Ascending aorta (tissue), 2 donors: Measurements from ENCODE around the gene PTPRF. TPM values are rescaled to one million over a fixed set of nuclear protein-coding genes. Genes with fewer than 3 reads are reported as not detected.

Experiments
- DNase-seq, 2 donors: peaks; one replicate each; pipeline ENCODE4 v3.0.0-alpha.2; 2019; ENCODE audit warnings: low spot score in 2 of 2
- H3K27ac ChIP-seq, 2 donors: fragments of 200-600 bp; sonication (generic); one replicate each; pipeline ENCODE4 v1.5.1; 2016 to 2017; ENCODE audit warnings: mild to moderate bottlenecking in 1 of 2
- H3K27me3 ChIP-seq: fragments of 200-600 bp; sonication (generic); one replicate; pipeline ENCODE4 v1.5.1; 2017
- H3K36me3 ChIP-seq, 2 donors: fragments of 200-600 bp; sonication (generic); one replicate each; pipeline ENCODE4 v1.5.1; 2016
- H3K4me1 ChIP-seq, 2 donors: fragments of 200-600 bp; sonication (generic); one replicate each; pipeline ENCODE4 v1.5.1; 2016 to 2017; ENCODE audit warnings: mild to moderate bottlenecking in 1 of 2
- H3K4me3 ChIP-seq, 2 donors: fragments of 200-600 bp; sonication (generic); one replicate each; pipeline ENCODE4 v1.5.1; 2016 to 2017; ENCODE audit warnings: mild to moderate bottlenecking in 1 of 2
- H3K9me3 ChIP-seq, 2 donors: fragments of 200-600 bp; sonication (generic); one replicate each; pipeline ENCODE4 v1.5.1; 2016
- intact Hi-C: fragments of 100-400 bp; cut with DNase I; formaldehyde crosslinking; loops from one replicate; pipeline ENCODE4 v1.15.1; 2023
- total RNA-seq: library from RNA; depleted of rRNA; stranded (reverse); fragments of >200 nt; gene quantifications from one replicate; pipeline ENCODE4 v1.1.0, GENCODE V29; 2016
- TF ChIP-seq, protein P1 (sequence below), 3 experiments: fragments of 200-600 bp in 2 of 3; fragments of 450-650 bp in 1 of 3; sonication (generic) in 2 of 3; IDR thresholded peaks; one replicate each; pipeline ENCODE4 v1.5.1; 2016 to 2019; ENCODE audit warnings: antibody characterized with exemption in 3 of 3, mild to moderate bottlenecking in 1 of 3, moderate library complexity in 1 of 3

Gene PTPRF
- total RNA-seq, 1 donor from 2014 or later, result 43.6 TPM

GRCh38 chr1:43590388-43590925 lies 59.8 kb downstream of the PTPRF start:
- intact Hi-C loops, result no loop called here
- Histone ChIP-seq H3K27me3 (no peaks in the 10 kb centered on the region), H3K36me3 (peaks cover 27 to 28% of the 10 kb centered on the region in 2 donors), H3K4me3 (no peak overlapping the region), H3K4me1 (no peaks in the 10 kb centered on the region), H3K9me3 (no peaks in the 10 kb centered on the region), H3K27ac (no peak overlapping the region)
- TF ChIP-seq, protein P1, sequence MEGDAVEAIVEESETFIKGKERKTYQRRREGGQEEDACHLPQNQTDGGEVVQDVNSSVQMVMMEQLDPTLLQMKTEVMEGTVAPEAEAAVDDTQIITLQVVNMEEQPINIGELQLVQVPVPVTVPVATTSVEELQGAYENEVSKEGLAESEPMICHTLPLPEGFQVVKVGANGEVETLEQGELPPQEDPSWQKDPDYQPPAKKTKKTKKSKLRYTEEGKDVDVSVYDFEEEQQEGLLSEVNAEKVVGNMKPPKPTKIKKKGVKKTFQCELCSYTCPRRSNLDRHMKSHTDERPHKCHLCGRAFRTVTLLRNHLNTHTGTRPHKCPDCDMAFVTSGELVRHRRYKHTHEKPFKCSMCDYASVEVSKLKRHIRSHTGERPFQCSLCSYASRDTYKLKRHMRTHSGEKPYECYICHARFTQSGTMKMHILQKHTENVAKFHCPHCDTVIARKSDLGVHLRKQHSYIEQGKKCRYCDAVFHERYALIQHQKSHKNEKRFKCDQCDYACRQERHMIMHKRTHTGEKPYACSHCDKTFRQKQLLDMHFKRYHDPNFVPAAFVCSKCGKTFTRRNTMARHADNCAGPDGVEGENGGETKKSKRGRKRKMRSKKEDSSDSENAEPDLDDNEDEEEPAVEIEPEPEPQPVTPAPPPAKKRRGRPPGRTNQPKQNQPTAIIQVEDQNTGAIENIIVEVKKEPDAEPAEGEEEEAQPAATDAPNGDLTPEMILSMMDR (IDR thresholded peaks at IDR 0.05), result no peak
- no peak for DNase-seq

GRCh38 chr1:43591181-43591580 lies 60.5 kb downstream of the PTPRF start:
- DNase-seq, result no peak
- H3K4me1 ChIP-seq, result no peaks in the 10 kb centered on the region
- H3K4me3 ChIP-seq, result no peak overlapping the region
- H3K27ac ChIP-seq, result no peak overlapping the region
- TF ChIP-seq, protein P1 (IDR thresholded peaks at IDR 0.05), result no peak
- peaks cover 27 to 28% of the 10 kb centered on the region in 2 donors for H3K36me3 ChIP-seq
- H3K9me3 ChIP-seq, result no peaks in the 10 kb centered on the region
- H3K27me3 ChIP-seq, result no peaks in the 10 kb centered on the region
- intact Hi-C loops, result no loop called here

- DNase-seq, result no peak
- TF ChIP-seq, protein P1 (IDR thresholded peaks at IDR 0.05), result no peak
- H3K9me3 ChIP-seq, result no peaks in the 10 kb centered on the region
- intact Hi-C loops, result no loop called here
- H3K27ac ChIP-seq, result no peak overlapping the region
- H3K4me3 ChIP-seq, result no peak overlapping the region
- H3K27me3 ChIP-seq, result no peaks in the 10 kb centered on the region
- H3K4me1 ChIP-seq, result no peaks in the 10 kb centered on the region
- H3K36me3 ChIP-seq, result peaks cover 27 to 28% of the 10 kb centered on the region in 2 donors
These were observed 61.5 kb downstream of the PTPRF start for GRCh38 chr1:43592051-43592665.

GRCh38 chr1:43592974-43593683 lies 62.4 kb downstream of the PTPRF start:
- H3K27ac ChIP-seq, result no peak overlapping the region
- H3K36me3 ChIP-seq, result peaks cover 27 to 32% of the 10 kb centered on the region in 2 donors
- DNase-seq, result no peak
- intact Hi-C loops, result no loop called here
- no peaks in the 10 kb centered on the region for H3K27me3 ChIP-seq
- no peaks in the 10 kb centered on the region for H3K4me1 ChIP-seq
- no peaks in the 10 kb centered on the region for H3K9me3 ChIP-seq
- H3K4me3 ChIP-seq, result no peak overlapping the region
- TF ChIP-seq, protein P1 (IDR thresholded peaks at IDR 0.05), result no peak

- Histone ChIP-seq H3K4me3 (no peak overlapping the region), H3K9me3 (no peaks in the 10 kb centered on the region), H3K27me3 (no peaks in the 10 kb centered on the region), H3K4me1 (no peaks in the 10 kb centered on the region), H3K27ac (no peak overlapping the region), H3K36me3 (peaks cover 14 to 27% of the 10 kb centered on the region in 2 donors)
- intact Hi-C loops, result no loop called here
- TF ChIP-seq, protein P1 (IDR thresholded peaks at IDR 0.05), result no peak
- no peak for DNase-seq
These were observed 65.9 kb downstream of the PTPRF start for GRCh38 chr1:43596579-43596978.
